HEK293T (cell line): ENCODE results near the gene GRID1.

Experiments
- BHLHE40 ChIP-seq: fragments of 450-650 bp; IDR thresholded peaks from 2 replicates; pipeline ENCODE4 v1.6.1; 2016; ENCODE audit warnings: mild to moderate bottlenecking, moderate library complexity, borderline replicate concordance
- ELF4 ChIP-seq: fragments of 450-650 bp; IDR thresholded peaks from 2 replicates; pipeline ENCODE4 v1.6.1; 2017; ENCODE audit warnings: antibody characterized with exemption
- FOXA1 ChIP-seq: fragments of 450-650 bp; IDR thresholded peaks from 2 replicates; pipeline ENCODE4 v1.6.1; 2016; ENCODE audit warnings: mild to moderate bottlenecking
- FOXK2 ChIP-seq: fragments of 450-650 bp; IDR thresholded peaks from 2 replicates; pipeline ENCODE4 v1.6.1; 2016; ENCODE audit warnings: mild to moderate bottlenecking
- FOXM1 ChIP-seq: fragments of 450-650 bp; IDR thresholded peaks from 2 replicates; pipeline ENCODE4 v1.6.1; 2017; ENCODE audit warnings: mild to moderate bottlenecking, borderline replicate concordance
- HDGF ChIP-seq: fragments of 450-650 bp; IDR thresholded peaks from 2 replicates; pipeline ENCODE4 v1.6.1; 2017; ENCODE audit warnings: antibody characterized with exemption, borderline replicate concordance
- L3MBTL2 ChIP-seq: fragments of 450-650 bp; conservative IDR thresholded peaks from 2 replicates; pipeline ENCODE4 v1.6.1; 2016; ENCODE audit warnings: mild to moderate bottlenecking
- LEF1 ChIP-seq: fragments of 450-650 bp; IDR thresholded peaks from 2 replicates; pipeline ENCODE4 v1.6.1; 2017; ENCODE audit warnings: mild to moderate bottlenecking, borderline replicate concordance
- NFRKB ChIP-seq: fragments of 450-650 bp; IDR thresholded peaks from 2 replicates; pipeline ENCODE4 v1.6.1; 2016; ENCODE audit warnings: mild to moderate bottlenecking, moderate library complexity
- SP1 ChIP-seq: fragments of 450-650 bp; IDR thresholded peaks from 2 replicates; pipeline ENCODE4 v1.6.1; 2017
- SUZ12 ChIP-seq: fragments of 450-650 bp; IDR thresholded peaks from 2 replicates; pipeline ENCODE4 v1.6.1; 2016; ENCODE audit warnings: mild to moderate bottlenecking
- TF ChIP-seq, protein P1 (sequence below): fragments of 450-650 bp; IDR thresholded peaks from 2 replicates; pipeline ENCODE4 v1.6.1; 2016

DNA sequence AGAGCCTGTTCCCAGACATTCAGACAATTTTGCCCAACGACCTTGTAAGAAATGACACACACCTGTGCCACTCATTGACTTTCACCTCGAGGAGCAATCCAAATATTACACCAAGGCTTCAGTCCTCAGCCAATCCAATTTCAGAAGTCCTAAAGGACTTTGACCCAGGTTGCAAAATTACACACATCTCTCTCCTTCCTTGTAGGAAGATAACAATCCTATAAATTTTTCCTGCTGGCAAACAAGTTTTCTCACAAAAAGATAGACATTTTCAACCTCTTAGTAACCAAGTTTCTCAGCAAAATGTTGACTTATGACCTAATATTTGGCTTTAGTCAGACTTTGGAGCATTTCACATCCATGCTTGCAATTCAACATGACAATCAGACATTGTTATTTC lies 745.0 kb downstream of the GRID1 start:
- TF ChIP-seq BHLHE40 (no peak), FOXA1 (no peak), FOXK2 (no peak), HDGF (no peak), L3MBTL2 (no peak), SUZ12 (no peak), FOXM1 (no peak), NFRKB (no peak), LEF1 (no peak), SP1 (no peak), ELF4 (no peak)
- TF ChIP-seq, protein P1, sequence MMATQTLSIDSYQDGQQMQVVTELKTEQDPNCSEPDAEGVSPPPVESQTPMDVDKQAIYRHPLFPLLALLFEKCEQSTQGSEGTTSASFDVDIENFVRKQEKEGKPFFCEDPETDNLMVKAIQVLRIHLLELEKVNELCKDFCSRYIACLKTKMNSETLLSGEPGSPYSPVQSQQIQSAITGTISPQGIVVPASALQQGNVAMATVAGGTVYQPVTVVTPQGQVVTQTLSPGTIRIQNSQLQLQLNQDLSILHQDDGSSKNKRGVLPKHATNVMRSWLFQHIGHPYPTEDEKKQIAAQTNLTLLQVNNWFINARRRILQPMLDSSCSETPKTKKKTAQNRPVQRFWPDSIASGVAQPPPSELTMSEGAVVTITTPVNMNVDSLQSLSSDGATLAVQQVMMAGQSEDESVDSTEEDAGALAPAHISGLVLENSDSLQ: no peak
